Gastrocnemius medialis (tissue), 4 donors: ENCODE results near the gene CELSR1.

Experiments
- CTCF ChIP-seq, 5 experiments: fragments of 450-650 bp in 3 of 5; fragments of 200-600 bp in 2 of 5; sonication (generic) in 2 of 5; IDR thresholded peaks in 4 of 5; conservative IDR thresholded peaks in 1 of 5; 1 replicate in 4 of 5; 2 replicates in 1 of 5; pipeline ENCODE4 v1.5.1; 2016 to 2019; ENCODE audit warnings: antibody characterized with exemption in 5 of 5, mild to moderate bottlenecking in 3 of 5, moderate library complexity in 3 of 5
- POLR2A ChIP-seq, 2 donors: fragments of 450-650 bp; IDR thresholded peaks; one replicate each; pipeline ENCODE4 v1.6.1; 2017; ENCODE audit warnings: antibody characterized with exemption in 2 of 2, mild to moderate bottlenecking in 2 of 2, moderate library complexity in 2 of 2

GRCh38 chr22:46539169-46539568 lies 1.7 kb upstream of the CELSR1 start:
- no peak for TF ChIP-seq POLR2A (IDR thresholded peaks at IDR 0.05)
- TF ChIP-seq CTCF (IDR thresholded peaks at IDR 0.05 in 4 of 5, conservative IDR thresholded peaks at IDR 0.05 in 1 of 5), result no peak
